GM18868 (cell line): ENCODE data around the gene NDN.
A peak's percentile ranks its signal among the peaks of the same experiment; 100 is the strongest.

ENCODE experiments used
- ATAC-seq: cut with Tn5 transposase; IDR thresholded peaks from one replicate; pipeline ENCODE4 v1.9.1; 2021; ENCODE audit warnings: mild to moderate bottlenecking, moderate library complexity; ENCODE audit not compliant: unreplicated experiment

The NDN gene

DNA sequence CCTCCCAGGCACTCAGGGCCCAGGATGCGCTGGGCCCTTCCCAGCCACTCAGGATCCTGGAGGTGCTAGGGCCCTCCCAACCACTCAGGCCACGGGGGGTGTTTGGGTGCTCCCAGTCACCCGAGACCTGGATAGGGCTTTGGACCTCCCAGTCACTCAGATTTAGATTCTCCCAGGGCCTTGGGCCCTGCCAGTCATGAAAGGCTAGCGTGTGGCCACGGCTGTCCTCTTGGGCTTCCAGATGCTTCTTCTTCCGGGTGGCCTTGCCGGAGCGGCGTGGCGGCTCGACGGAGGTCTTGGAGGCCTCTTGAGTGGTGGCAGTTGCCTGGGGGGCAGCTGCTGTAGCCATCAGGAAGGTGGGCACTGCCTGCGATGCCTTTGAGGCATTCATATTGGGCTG, 42.3 kb downstream of the NDN start:
- ATAC-seq: no peak

DNA sequence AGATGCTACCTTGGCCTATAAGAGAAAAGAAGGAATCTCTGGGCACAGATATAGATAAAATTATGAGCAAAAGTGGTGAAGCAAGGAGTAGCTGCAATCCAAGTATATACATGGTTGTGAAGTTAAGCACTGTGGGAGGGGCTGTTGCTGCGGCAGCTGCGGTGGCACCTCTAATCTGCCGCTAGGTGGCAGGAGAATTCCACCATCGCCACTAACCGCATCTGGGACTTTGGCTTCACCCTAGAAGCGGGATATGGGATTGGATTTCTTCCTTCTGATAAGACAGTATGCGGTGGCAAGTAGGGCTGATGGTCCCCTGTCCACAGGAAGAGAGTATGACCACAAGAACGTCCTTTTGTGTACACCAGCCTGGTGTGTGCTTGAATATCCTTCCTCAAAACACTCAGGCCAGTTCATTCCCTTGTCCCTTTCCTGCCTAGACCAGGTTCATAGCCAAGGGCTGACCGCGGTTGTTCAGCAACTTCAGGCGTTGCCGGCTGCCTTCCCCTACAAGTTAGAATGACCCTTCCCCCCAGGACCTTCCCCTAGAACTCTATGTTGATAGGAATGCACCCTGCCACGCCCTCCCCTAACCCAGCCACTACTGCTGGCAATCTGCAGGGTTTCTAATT, 44.6 kb downstream of the NDN start:
- ATAC-seq: peak; percentile 86
